ENCODE results near the gene HORMAD2.

HORMAD2 gene

DNA sequence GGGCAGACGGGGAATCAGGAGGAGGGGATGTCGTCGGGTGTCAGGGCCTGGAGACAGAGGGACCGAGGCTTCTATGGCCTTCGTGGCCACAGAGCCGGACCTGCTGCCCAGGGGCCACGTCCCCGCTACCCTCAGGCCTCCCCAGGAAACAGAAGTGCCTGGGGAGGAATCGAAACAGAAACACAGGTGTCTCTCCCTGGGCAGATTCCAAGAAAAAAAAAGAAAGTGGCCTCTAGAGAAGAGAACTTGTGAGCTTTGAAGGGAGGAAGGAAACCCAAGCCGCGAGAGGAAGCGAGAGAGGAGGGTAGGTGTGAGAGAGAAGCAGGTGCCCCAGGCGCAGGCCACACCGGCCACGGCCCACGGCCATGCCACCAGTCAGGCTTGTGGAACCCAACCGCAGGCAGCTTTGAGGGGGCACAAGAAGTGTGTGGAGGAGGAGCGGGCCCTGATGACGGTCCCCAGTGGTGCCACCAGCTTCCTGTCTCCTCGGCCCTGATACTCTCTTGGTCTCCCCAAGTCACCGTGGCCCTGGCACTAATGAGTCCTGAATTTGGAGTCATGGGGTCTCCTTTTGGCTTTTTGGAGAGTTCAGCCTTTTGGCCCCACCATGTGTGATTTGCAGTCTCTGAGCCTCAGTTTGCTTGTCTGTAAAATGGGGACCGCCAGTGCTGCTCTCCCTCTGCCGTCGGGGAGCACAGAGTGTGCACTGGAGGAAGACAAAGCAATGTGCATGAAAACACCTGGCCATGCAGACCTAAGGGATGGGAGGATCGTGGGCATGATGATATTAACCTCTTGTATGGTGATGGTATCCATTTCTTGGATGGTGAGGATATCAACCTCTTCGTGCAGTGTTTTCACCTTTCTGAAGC, 141.1 kb downstream of the HORMAD2 start (continued):
- TF ChIP-seq PRDM4 (tag by site-specific recombination; IDR thresholded peaks at IDR 0.05) (no peak), ZNF660 (tag by site-specific recombination; IDR thresholded peaks at IDR 0.05) (no peak), ZFHX2 (tag by site-specific recombination; conservative IDR thresholded peaks at IDR 0.05) (no peak), ZNF776 (tag by site-specific recombination; IDR thresholded peaks at IDR 0.05; ENCODE audit: borderline replicate concordance) (no peak), ZNF354C (tag by site-specific recombination; IDR thresholded peaks at IDR 0.05; ENCODE audit: borderline replicate concordance, low read depth) (no peak), HIC1 (tag by site-specific recombination; IDR thresholded peaks at IDR 0.05) (no peak), GLI4 (tag by site-specific recombination; IDR thresholded peaks at IDR 0.05) (no peak), ZNF791 (tag by site-specific recombination; IDR thresholded peaks at IDR 0.05) (no peak)
- TF ChIP-seq, protein P1, sequence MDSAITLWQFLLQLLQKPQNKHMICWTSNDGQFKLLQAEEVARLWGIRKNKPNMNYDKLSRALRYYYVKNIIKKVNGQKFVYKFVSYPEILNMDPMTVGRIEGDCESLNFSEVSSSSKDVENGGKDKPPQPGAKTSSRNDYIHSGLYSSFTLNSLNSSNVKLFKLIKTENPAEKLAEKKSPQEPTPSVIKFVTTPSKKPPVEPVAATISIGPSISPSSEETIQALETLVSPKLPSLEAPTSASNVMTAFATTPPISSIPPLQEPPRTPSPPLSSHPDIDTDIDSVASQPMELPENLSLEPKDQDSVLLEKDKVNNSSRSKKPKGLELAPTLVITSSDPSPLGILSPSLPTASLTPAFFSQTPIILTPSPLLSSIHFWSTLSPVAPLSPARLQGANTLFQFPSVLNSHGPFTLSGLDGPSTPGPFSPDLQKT (IDR thresholded peaks at IDR 0.05; ENCODE audit: borderline replicate concordance, low read depth, low read length) = no peak
- TF ChIP-seq, protein P2, sequence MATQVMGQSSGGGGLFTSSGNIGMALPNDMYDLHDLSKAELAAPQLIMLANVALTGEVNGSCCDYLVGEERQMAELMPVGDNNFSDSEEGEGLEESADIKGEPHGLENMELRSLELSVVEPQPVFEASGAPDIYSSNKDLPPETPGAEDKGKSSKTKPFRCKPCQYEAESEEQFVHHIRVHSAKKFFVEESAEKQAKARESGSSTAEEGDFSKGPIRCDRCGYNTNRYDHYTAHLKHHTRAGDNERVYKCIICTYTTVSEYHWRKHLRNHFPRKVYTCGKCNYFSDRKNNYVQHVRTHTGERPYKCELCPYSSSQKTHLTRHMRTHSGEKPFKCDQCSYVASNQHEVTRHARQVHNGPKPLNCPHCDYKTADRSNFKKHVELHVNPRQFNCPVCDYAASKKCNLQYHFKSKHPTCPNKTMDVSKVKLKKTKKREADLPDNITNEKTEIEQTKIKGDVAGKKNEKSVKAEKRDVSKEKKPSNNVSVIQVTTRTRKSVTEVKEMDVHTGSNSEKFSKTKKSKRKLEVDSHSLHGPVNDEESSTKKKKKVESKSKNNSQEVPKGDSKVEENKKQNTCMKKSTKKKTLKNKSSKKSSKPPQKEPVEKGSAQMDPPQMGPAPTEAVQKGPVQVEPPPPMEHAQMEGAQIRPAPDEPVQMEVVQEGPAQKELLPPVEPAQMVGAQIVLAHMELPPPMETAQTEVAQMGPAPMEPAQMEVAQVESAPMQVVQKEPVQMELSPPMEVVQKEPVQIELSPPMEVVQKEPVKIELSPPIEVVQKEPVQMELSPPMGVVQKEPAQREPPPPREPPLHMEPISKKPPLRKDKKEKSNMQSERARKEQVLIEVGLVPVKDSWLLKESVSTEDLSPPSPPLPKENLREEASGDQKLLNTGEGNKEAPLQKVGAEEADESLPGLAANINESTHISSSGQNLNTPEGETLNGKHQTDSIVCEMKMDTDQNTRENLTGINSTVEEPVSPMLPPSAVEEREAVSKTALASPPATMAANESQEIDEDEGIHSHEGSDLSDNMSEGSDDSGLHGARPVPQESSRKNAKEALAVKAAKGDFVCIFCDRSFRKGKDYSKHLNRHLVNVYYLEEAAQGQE (tag by site-specific recombination; IDR thresholded peaks at IDR 0.05) = no peak

GRCh38 chr22:30222321-30222720, 142.1 kb downstream of the HORMAD2 start:
- no peak overlapping the region for H3K4me3 ChIP-seq (ENCODE audit: low read depth, low read length)
- H3K9me3 ChIP-seq (ENCODE audit: control insufficient read depth, insufficient read depth, low read depth, low read length) = no peaks in the 10 kb centered on the region
- ChIA-PET CTCF (no interaction called here), POLR2A (no interaction called here)
- H3K27ac ChIP-seq (ENCODE audit: extremely low read depth, low read depth, low read length) = no peak overlapping the region
- H3K36me3 ChIP-seq (ENCODE audit: control insufficient read depth in 2 of 2, insufficient read depth in 1 of 2, low read length in 2 of 2) = no peaks in the 10 kb centered on the region
- no peak for TF ChIP-seq ZNF768 (tag by site-specific recombination; IDR thresholded peaks at IDR 0.05)
- TF ChIP-seq, protein P3, sequence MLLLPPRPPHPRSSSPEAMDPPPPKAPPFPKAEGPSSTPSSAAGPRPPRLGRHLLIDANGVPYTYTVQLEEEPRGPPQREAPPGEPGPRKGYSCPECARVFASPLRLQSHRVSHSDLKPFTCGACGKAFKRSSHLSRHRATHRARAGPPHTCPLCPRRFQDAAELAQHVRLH (tag by site-specific recombination; IDR thresholded peaks at IDR 0.05) = peak; percentile 74; the same call in 1 of the 2 replicates
- peaks cover 5% of the 10 kb centered on the region; the same call in 1 of the 2 replicates for H3K4me1 ChIP-seq (ENCODE audit: control insufficient read depth, insufficient read depth, low read length)
